GM21390 (cell line): ENCODE data around the gene GPANK1.
A peak's percentile ranks its signal among the peaks of the same experiment; 100 is the strongest.
"Not testable (repeated sequence)": the region's sequence is repeated elsewhere in the genome, so short reads cannot be mapped to it uniquely, and the experiment has no call there.

Experiments
- ATAC-seq: cut with Tn5 transposase; IDR thresholded peaks from one replicate; pipeline ENCODE4 v1.9.1; 2021; ENCODE audit not compliant: unreplicated experiment

GPANK1 gene

GRCh38 chr6:31664790-31665500, at the start of gene GPANK1:
TSS of gene GPANK1 (minus strand) at chr6:31664997. CDS start at chr6:31664478, 519 bp downstream.
- ATAC-seq: no peak

DNA sequence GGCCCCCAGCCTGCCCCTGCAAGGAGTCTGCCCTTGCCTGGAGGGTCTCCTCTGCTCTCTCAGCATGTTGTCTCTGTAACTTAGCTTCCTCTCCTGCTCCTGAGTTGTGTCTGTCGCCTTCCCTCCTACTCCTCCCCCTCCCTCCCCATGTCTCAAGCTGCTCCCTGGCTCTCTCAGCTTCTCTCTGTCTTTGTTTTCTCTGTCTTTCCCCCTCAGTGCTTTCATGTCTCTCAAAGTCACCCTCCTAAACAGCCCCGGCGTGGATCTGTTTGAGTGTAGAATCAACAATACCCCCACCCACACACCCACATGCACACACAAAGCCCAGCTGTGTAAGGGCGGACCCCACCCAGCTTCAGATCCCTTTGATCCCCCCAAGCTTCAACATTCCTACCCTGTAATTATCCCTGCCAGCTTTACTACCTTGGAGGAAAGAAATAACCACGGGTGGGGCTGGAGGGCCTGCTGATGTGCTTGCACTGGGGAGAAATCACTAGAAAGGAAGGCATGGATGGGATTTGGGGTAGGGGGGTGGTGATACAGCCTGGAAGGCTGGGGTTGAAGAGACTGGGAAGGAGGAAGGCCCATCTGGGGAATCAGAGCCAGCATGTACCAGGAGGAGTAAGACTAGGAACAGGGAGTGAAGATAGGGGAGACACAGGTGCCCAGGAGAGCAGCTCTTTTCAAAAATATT, 49.3 kb upstream of the GPANK1 start:
- no peak for ATAC-seq

- ATAC-seq: no peak
Measured at GRCh38 chr6:31713465-31713864, 48.7 kb upstream of the GPANK1 start.

DNA sequence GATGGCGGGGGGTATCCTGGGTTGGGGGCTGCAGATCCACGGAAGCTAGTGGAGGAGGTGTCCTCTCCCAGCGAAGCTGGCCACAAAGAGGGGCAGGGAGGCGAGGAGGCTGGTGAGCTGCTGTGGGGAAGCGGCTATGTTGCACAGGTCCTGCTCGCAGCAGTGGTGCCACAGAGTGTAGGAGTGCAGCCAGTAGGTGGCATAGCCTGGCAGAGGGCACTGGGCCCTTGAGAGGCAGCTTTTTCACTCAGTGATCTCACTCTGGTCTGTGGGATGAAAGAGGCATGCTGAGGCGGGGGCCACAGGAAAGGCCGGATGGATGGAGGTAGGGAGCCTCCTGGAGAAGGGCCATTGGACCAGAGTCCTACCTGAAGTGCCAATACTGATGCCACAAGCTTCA, 47.5 kb upstream of the GPANK1 start:
- no peak for ATAC-seq

- no peak for ATAC-seq
Measured at GRCh38 chr6:31711233-31711632, 46.4 kb upstream of the GPANK1 start.

- ATAC-seq: no peak
Measured at GRCh38 chr6:31710523-31711219, 45.9 kb upstream of the GPANK1 start.

- not testable (repeated sequence) for ATAC-seq
Measured at GRCh38 chr6:31709157-31709556, 44.4 kb upstream of the GPANK1 start.

DNA sequence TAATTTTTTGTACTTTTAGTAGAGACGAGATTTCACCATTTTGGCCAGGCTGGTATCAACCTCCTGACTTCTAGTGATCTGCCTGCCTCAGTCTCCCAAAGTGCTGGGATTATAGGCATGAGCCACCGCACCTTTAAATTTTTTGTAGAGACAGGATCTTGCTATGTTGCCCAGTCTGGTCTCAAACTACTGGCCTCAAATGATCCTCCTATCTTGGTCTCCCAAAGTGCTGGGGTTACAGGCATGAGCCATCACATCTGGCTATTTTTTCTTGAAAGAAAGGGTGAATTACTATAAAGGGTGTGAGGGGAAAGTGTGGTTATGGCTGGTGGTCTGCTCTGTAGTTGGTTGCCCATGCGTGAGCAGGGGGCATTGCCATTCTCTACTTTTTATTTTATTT, 43.4 kb upstream of the GPANK1 start:
- no peak for ATAC-seq

DNA sequence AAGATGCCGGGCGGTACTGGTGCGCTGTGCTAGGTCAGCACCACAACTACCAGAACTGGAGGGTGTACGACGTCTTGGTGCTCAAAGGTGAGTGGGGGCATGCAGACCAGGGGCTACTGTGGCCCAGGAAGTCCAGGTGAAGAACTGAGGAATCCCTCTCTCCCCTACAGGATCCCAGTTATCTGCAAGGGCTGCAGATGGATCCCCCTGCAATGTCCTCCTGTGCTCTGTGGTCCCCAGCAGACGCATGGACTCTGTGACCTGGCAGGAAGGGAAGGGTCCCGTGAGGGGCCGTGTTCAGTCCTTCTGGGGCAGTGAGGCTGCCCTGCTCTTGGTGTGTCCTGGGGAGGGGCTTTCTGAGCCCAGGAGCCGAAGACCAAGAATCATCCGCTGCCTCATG, 42.9 kb upstream of the GPANK1 start:
- no peak for ATAC-seq

- ATAC-seq: no peak
Measured at GRCh38 chr6:31706599-31706998, 41.8 kb upstream of the GPANK1 start, which contains the start of gene LY6G6F. TSS of gene LY6G6F (plus strand) at chr6:31706866. CDS start at chr6:31706907, 41 bp downstream.

DNA sequence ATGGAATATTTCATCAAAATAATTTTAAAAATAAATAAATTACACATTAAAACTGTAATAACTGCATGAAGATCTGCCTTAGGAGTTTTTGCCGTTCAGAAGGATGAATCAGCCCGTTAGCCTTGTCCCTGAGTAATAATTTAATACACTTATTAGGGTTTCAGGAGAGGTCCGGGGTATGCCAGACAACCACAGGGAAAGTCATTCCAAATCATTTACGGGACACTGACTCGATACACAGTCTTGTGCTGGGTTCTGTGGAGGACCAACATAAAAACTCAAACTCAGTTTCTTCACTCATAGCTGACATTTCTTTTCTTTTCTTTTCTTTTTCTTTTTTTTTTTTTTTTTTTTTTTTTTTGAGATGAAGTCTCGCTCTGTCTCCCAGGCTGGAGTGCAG, 41.1 kb upstream of the GPANK1 start:
- no peak for ATAC-seq

DNA sequence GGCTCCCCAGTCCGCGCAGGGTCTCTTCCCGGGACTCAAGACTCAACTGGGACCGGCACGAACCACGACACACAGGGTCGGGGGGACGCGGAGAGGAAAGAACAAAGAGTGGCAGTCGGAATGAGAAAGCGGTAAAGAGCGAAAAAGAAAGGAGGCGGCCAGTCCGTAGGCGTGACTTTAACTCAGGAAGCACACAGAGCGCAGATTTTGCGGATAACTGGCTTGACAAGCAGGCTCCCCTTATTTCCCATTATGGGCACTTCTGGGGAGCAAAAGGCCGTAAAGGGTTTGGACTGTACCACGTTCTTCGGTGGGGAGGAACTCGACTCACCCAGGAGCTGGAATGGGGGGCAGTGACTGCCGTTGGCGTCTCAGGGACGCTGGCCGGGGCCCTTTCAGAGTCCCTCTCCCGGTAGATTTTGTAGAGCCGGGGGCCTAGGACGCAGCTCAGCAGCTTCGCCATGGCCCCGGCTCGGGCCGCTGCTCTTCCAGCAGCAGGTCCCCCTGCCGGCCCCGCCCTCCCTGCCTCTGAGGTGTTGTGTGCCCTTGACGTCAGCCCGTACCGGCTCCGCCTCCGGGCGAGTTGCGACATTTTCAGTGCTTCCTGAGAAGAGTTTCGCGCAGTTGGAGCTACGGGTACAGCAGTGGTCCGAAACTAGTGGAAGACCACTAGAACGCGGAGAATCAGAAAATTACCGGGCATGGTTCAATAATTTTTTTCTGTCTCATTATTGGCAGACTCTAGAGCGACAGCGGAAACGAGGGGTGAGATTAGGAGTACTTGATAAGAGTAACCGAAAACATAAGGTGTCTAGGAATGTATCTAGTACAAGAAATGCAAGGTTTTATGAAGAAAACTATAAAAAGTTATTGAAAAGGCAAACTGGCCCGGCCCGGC, 38.3 kb upstream of the GPANK1 start, which contains the start of gene ABHD16A:
Gene ABHD16A (minus strand): TSS at position 506 of the 898 bp plus-strand sequence. CDS start 43 bp downstream, at position 463.
- ATAC-seq: peak; percentile 83

GRCh38 chr6:31702405-31702818, 37.6 kb upstream of the GPANK1 start:
- ATAC-seq: no peak

DNA sequence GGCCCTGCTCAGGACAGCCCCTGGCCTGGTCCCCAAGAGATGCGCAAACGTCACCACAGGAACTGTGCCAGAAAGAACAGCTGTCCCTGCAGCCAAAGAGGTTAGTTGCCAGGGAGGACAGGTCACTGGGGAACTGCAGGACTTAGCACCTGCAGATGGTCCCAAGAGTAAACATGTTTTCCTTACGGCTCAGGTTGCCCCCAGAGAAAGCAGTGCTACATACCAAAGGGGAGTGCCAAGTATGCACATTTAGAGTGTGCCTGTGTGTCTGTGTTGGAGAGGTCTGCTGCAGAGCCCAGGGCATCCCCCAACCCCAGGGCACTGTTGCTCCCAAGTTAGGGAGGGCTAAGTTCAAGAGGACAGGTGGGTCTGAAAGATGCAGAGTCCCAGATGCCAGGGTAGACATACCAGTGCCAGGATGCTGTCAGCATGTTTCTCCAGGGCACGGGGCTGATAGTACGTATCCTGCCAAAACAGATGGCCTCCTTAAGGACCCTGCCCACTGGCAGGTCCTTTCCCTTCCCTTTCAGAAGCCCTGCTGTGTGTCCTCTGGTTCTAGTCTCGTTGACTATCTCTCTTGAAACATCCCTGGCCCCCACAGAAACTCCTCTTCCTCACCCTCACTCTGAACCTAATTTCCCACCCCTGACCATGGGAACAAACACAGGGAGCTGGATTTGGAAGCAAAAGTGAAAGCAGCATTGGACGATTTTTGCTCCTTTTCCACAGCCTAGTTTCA, 37.0 kb upstream of the GPANK1 start:
- no peak for ATAC-seq

DNA sequence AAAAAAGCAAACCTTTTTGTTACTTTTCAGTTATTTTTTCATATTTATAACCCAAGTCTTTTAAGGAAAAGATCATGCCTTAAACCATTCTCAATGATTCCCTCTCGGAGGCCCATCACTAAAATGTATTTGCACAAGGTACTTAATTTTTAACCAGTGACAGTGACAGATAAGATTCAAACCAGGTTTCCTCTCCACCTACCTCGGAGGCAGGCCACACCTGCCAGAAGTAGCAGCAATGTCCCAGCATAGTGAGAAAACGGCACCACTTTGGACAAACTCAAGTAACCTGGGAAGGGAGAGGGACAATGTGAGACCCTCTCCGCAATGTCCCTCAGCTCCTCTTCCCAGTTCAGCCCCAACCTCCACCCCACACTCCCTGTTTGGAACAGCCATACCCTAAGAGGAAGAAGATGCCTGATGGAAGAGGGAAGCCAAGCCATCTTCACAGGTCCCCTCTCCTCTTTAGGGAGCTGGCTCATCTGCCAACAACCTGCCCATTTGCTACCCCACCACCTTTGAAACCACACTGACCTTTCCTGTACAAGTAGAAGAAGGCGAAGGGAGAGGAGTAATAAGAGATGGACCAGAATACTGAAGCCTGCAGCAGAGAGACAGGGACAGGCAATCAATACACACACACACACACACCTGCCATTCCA, 36.1 kb upstream of the GPANK1 start:
- ATAC-seq: no peak

- no peak for ATAC-seq
Measured at GRCh38 chr6:31697555-31697954, 32.8 kb upstream of the GPANK1 start.

DNA sequence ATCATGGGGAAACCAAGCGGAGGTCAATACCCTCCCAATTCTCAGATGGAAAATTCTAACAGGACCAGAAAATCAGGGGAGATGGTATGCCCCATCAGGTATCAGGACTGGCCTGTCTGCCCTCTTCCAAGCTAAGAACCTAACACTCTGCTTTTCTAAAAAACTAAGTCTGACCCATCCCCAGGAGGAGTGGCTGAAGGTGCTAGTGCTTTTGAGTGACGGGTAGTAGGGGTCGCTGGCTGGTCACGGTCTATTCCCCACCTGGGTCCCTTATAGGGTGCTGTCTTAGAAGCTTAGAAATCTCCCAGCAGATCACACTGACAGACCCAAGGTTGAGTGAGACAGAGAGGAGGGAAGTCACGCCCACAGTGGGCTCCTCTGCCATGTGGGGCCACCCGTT, 28.7 kb upstream of the GPANK1 start:
- no peak for ATAC-seq

GRCh38 chr6:31692886-31693285, 28.1 kb upstream of the GPANK1 start:
- ATAC-seq: no peak

GRCh38 chr6:31692353-31692752, 27.6 kb upstream of the GPANK1 start:
- no peak for ATAC-seq
